GM19372 (cell line): ENCODE measurements around the gene FBRSL1.

Experiments
- ATAC-seq: cut with Tn5 transposase; IDR thresholded peaks from one replicate; pipeline ENCODE4 v1.9.1; 2021; ENCODE audit warnings: mild to moderate bottlenecking, low read depth, moderate library complexity; ENCODE audit not compliant: unreplicated experiment

FBRSL1 gene

GRCh38 chr12:132481771-132482745 lies 7.9 kb upstream of the FBRSL1 start:
- ATAC-seq, result peak; percentile 48

GRCh38 chr12:132482771-132483170 lies 7.2 kb upstream of the FBRSL1 start:
- no peak for ATAC-seq

- ATAC-seq, result no peak
Observed at GRCh38 chr12:132483208-132483607, 6.7 kb upstream of the FBRSL1 start.

GRCh38 chr12:132483612-132484011 lies 6.3 kb upstream of the FBRSL1 start:
- ATAC-seq, result no peak

GRCh38 chr12:132484183-132484890 lies 5.6 kb upstream of the FBRSL1 start:
- ATAC-seq, result no peak

GRCh38 chr12:132484891-132485441 lies 5.0 kb upstream of the FBRSL1 start:
- no peak for ATAC-seq

GRCh38 chr12:132485619-132486018 lies 4.3 kb upstream of the FBRSL1 start:
- no peak for ATAC-seq

GRCh38 chr12:132486168-132486567 lies 3.8 kb upstream of the FBRSL1 start:
- no peak for ATAC-seq

- ATAC-seq, result no peak
Observed at GRCh38 chr12:132486576-132486975, 3.4 kb upstream of the FBRSL1 start.

GRCh38 chr12:132487311-132487741 lies 2.6 kb upstream of the FBRSL1 start:
- ATAC-seq, result no peak

GRCh38 chr12:132488127-132489077 lies 1.5 kb upstream of the FBRSL1 start:
- ATAC-seq, result no peak

- ATAC-seq, result peak; percentile 23
Observed at GRCh38 chr12:132489078-132489601, 811 bp upstream of the FBRSL1 start.

- ATAC-seq, result peak; percentile 1
Observed at GRCh38 chr12:132490422-132491137, 629 bp downstream of the FBRSL1 start.

GRCh38 chr12:132491138-132491663 lies 1.2 kb downstream of the FBRSL1 start:
- no peak for ATAC-seq

- ATAC-seq, result no peak
Observed at GRCh38 chr12:132491761-132492378, 1.9 kb downstream of the FBRSL1 start.

GRCh38 chr12:132492522-132492921 lies 2.6 kb downstream of the FBRSL1 start:
- ATAC-seq, result no peak

GRCh38 chr12:132492951-132493350 lies 3.0 kb downstream of the FBRSL1 start:
- no peak for ATAC-seq

GRCh38 chr12:132493482-132494178 lies 3.7 kb downstream of the FBRSL1 start:
- no peak for ATAC-seq
